HepG2 (cell line): ENCODE data around the gene C11orf91. TPM values are rescaled to one million over a fixed set of nuclear protein-coding genes. Genes with fewer than 3 reads are reported as not detected.

Source experiments
- ARNTL ChIP-seq: sonication (generic); formaldehyde crosslinking; IDR thresholded peaks from 2 replicates; pipeline ENCODE4 v1.4.0; 2020; ENCODE audit warnings: mild to moderate bottlenecking, missing genetic modification reagents
- BORCS8-MEF2B ChIP-seq: sonication (generic); formaldehyde crosslinking; IDR thresholded peaks from 2 replicates; pipeline ENCODE4 v1.8.0; 2022; ENCODE audit warnings: mild to moderate bottlenecking, missing genetic modification reagents
- CHCHD3 ChIP-seq: sonication (generic); formaldehyde crosslinking; IDR thresholded peaks from 2 replicates; pipeline ENCODE4 v1.8.0; 2022; ENCODE audit warnings: mild to moderate bottlenecking, missing genetic modification reagents, moderate library complexity
- DR1 ChIP-seq: sonication (generic); formaldehyde crosslinking; IDR thresholded peaks from 2 replicates; pipeline ENCODE4 v1.8.0; 2021; ENCODE audit warnings: mild to moderate bottlenecking, missing genetic modification reagents, inconsistent platforms
- HDAC2 ChIP-seq: sonication (generic); formaldehyde crosslinking; IDR thresholded peaks from 2 replicates; pipeline ENCODE4 v1.4.0; 2020; ENCODE audit warnings: missing genetic modification reagents
- ISX ChIP-seq: sonication (generic); formaldehyde crosslinking; conservative IDR thresholded peaks from 2 replicates; pipeline ENCODE4 v1.5.0; 2020; ENCODE audit warnings: missing genetic modification reagents
- NR2F6 ChIP-seq, 2 experiments: IDR thresholded peaks; 2 replicates each; pipeline ENCODE4 v1.6.1; 2016; ENCODE audit warnings: antibody characterized with exemption in 1 of 2, mild to moderate bottlenecking in 1 of 2
- POLR2A ChIP-seq, 2 experiments: IDR thresholded peaks; 2 replicates each; pipeline ENCODE4 v1.6.1; 2011; ENCODE audit warnings: low read depth in 2 of 2, low read length in 2 of 2, mild to moderate bottlenecking in 1 of 2, moderate library complexity in 1 of 2; ENCODE audit not compliant: insufficient read depth in 1 of 2
- RARG ChIP-seq: sonication (generic); formaldehyde crosslinking; IDR thresholded peaks from 2 replicates; pipeline ENCODE4 v1.4.0; 2020; ENCODE audit warnings: low read depth, mild to moderate bottlenecking, missing genetic modification reagents
- SMC3 ChIP-seq: IDR thresholded peaks from 2 replicates; pipeline ENCODE4 v1.6.1; 2011; ENCODE audit warnings: low read length, improper control_type of control experiment
- ZBTB42 ChIP-seq: sonication (generic); formaldehyde crosslinking; IDR thresholded peaks from 2 replicates; pipeline ENCODE4 v1.5.0; 2020; ENCODE audit warnings: mild to moderate bottlenecking, missing genetic modification reagents
- ZNF136 ChIP-seq: sonication (generic); formaldehyde crosslinking; IDR thresholded peaks from 2 replicates; pipeline ENCODE4 v1.8.1; 2022; ENCODE audit warnings: low read depth, mild to moderate bottlenecking, moderate library complexity, missing genetic modification reagents
- ZNF354B ChIP-seq: sonication (generic); formaldehyde crosslinking; IDR thresholded peaks from 2 replicates; pipeline ENCODE4 v1.8.0; 2022; ENCODE audit warnings: mild to moderate bottlenecking, missing genetic modification reagents
- ZNF605 ChIP-seq: sonication (generic); formaldehyde crosslinking; IDR thresholded peaks from 2 replicates; pipeline ENCODE4 v1.8.0; 2022; ENCODE audit warnings: mild to moderate bottlenecking, missing genetic modification reagents
- ZNF672 ChIP-seq: sonication (generic); formaldehyde crosslinking; IDR thresholded peaks from 2 replicates; pipeline ENCODE4 v1.8.1; 2022; ENCODE audit warnings: missing genetic modification reagents
- ZNF790 ChIP-seq: sonication (generic); formaldehyde crosslinking; IDR thresholded peaks from 2 replicates; pipeline ENCODE4 v1.8.0; 2022; ENCODE audit warnings: missing genetic modification reagents, mild to moderate bottlenecking, borderline replicate concordance
- ZNF850 ChIP-seq: sonication (generic); formaldehyde crosslinking; conservative IDR thresholded peaks from 2 replicates; pipeline ENCODE4 v1.9.0; 2021; ENCODE audit warnings: mild to moderate bottlenecking, missing genetic modification reagents
- polyA plus RNA-seq, 8 experiments: library from polyadenylated mRNA; depleted of rRNA in 3 of 8; stranded (reverse) in 7 of 8; unstranded in 1 of 8; fragments of >200 nt; fragmentation: Illumina TruSeq in 4 of 8; extraction: Trizol in 4 of 8; gene quantifications; 2 replicates each; pipeline versions ENCODE4 v1.2.1 to v1.2.3, GENCODE V29; 2011 to 2016; ENCODE audit warnings: low read depth in 4 of 8, missing spikeins in 1 of 8, mixed read lengths in 1 of 8; ENCODE audit not compliant: insufficient read depth in 1 of 8
- total RNA-seq, 5 experiments: library from RNA; depleted of rRNA; stranded (reverse); fragments of >200 nt; fragmentation: Illumina TruSeq; extraction: Trizol; gene quantifications; 2 replicates each; pipeline ENCODE4 v1.2.3, GENCODE V29; 2016; ENCODE audit warnings: low read depth in 1 of 5
- TF ChIP-seq, protein P1 (sequence below): conservative IDR thresholded peaks from 2 replicates; pipeline ENCODE4 v1.6.1; 2018; ENCODE audit warnings: missing genetic modification reagents
- TF ChIP-seq, protein P2 (sequence below): sonication (generic); formaldehyde crosslinking; IDR thresholded peaks from 2 replicates; pipeline ENCODE4 v1.4.0; 2020; ENCODE audit warnings: missing genetic modification reagents
- TF ChIP-seq, protein P3 (sequence below): sonication (generic); formaldehyde crosslinking; IDR thresholded peaks from 2 replicates; pipeline ENCODE4 v1.4.0; 2020; ENCODE audit warnings: missing genetic modification reagents
- TF ChIP-seq, protein P4 (sequence below): sonication (generic); formaldehyde crosslinking; IDR thresholded peaks from 2 replicates; pipeline ENCODE4 v1.4.0; 2020; ENCODE audit warnings: missing genetic modification reagents

Gene C11orf91
- total and polyA plus RNA-seq, 2 of the 13 experiments (the other 11 are each of a cell fraction or from before 2014, with no cell fraction given): 0.35 TPM; not detected in 1

DNA sequence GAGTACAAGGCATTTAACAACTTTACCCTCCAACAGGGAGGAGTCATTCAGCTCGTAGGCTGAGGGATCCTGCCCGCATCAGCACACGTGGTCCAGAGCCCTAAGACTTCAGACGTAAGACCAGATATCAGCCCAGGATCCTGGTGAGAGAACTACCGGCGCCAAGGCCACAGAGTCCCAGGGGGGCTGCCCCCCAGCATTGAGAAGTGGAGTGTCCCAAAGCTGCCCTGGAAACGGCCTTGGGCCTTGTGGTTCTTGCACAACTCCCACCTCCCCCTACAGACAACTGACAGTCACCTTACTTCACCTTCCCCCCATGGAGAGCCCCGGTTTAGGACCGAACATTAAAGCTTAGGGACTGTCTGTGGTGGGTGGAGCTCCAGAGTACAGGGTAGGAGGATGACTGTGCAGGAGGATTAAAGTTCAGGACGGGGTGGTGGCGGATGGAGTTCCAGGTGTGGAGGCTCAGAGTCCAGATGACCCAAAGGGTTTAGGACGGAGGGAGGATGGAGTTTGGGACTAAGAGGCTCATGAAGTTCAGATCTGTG is 1.0 kb downstream of the C11orf91 start (continued):
- TF ChIP-seq HDAC2 (CRISPR knock-in tag) (peak; percentile 86), ZBTB42 (CRISPR knock-in tag) (0 out of 2 replicates have a peak, but pooled peaks have one; percentile 61), ARNTL (CRISPR knock-in tag) (no peak; the same call in 1 of the 2 replicates), ZNF605 (CRISPR knock-in tag) (0 out of 2 replicates have a peak, but pooled peaks have one; percentile 31), ZNF136 (CRISPR knock-in tag) (0 out of 2 replicates have a peak, but pooled peaks have one; percentile 7), DR1 (CRISPR knock-in tag) (peak; percentile 58; the same call in 1 of the 2 replicates), RARG (no peak), SMC3 (peak; percentile 20; the same call in 1 of the 2 replicates), ZNF354B (peak; percentile 31; the same call in 1 of the 2 replicates), ZNF672 (no peak), ISX (CRISPR knock-in tag) (no peak), CHCHD3 (CRISPR knock-in tag) (0 out of 2 replicates have a peak, but pooled peaks have one; percentile 25), POLR2A (IDR thresholded peaks at IDR 0.05; ENCODE audit: insufficient read depth in 1 of 2, low read depth in 2 of 2, low read length in 2 of 2) (peak; percentile 73 to 87), NR2F6 (IDR thresholded peaks at IDR 0.05) (peak; percentile 51; the same call in 1 of the 2 replicates), NR2F6 (CRISPR knock-in tag; IDR thresholded peaks at IDR 0.05) (peak; percentile 29; the same call in 1 of the 2 replicates), ZNF790 (CRISPR knock-in tag) (no peak; the same call in 1 of the 2 replicates), ZNF850 (CRISPR knock-in tag) (no peak), BORCS8-MEF2B (peak; percentile 87)
- TF ChIP-seq, protein P1, sequence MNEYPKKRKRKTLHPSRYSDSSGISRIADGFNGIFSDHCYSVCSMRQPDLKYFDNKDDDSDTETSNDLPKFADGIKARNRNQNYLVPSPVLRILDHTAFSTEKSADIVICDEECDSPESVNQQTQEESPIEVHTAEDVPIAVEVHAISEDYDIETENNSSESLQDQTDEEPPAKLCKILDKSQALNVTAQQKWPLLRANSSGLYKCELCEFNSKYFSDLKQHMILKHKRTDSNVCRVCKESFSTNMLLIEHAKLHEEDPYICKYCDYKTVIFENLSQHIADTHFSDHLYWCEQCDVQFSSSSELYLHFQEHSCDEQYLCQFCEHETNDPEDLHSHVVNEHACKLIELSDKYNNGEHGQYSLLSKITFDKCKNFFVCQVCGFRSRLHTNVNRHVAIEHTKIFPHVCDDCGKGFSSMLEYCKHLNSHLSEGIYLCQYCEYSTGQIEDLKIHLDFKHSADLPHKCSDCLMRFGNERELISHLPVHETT: no peak
- TF ChIP-seq, protein P2, sequence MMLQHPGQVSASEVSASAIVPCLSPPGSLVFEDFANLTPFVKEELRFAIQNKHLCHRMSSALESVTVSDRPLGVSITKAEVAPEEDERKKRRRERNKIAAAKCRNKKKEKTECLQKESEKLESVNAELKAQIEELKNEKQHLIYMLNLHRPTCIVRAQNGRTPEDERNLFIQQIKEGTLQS (CRISPR knock-in tag): no peak
- TF ChIP-seq, protein P3, sequence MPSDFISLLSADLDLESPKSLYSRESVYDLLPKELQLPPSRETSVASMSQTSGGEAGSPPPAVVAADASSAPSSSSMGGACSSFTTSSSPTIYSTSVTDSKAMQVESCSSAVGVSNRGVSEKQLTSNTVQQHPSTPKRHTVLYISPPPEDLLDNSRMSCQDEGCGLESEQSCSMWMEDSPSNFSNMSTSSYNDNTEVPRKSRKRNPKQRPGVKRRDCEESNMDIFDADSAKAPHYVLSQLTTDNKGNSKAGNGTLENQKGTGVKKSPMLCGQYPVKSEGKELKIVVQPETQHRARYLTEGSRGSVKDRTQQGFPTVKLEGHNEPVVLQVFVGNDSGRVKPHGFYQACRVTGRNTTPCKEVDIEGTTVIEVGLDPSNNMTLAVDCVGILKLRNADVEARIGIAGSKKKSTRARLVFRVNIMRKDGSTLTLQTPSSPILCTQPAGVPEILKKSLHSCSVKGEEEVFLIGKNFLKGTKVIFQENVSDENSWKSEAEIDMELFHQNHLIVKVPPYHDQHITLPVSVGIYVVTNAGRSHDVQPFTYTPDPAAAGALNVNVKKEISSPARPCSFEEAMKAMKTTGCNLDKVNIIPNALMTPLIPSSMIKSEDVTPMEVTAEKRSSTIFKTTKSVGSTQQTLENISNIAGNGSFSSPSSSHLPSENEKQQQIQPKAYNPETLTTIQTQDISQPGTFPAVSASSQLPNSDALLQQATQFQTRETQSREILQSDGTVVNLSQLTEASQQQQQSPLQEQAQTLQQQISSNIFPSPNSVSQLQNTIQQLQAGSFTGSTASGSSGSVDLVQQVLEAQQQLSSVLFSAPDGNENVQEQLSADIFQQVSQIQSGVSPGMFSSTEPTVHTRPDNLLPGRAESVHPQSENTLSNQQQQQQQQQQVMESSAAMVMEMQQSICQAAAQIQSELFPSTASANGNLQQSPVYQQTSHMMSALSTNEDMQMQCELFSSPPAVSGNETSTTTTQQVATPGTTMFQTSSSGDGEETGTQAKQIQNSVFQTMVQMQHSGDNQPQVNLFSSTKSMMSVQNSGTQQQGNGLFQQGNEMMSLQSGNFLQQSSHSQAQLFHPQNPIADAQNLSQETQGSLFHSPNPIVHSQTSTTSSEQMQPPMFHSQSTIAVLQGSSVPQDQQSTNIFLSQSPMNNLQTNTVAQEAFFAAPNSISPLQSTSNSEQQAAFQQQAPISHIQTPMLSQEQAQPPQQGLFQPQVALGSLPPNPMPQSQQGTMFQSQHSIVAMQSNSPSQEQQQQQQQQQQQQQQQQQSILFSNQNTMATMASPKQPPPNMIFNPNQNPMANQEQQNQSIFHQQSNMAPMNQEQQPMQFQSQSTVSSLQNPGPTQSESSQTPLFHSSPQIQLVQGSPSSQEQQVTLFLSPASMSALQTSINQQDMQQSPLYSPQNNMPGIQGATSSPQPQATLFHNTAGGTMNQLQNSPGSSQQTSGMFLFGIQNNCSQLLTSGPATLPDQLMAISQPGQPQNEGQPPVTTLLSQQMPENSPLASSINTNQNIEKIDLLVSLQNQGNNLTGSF (CRISPR knock-in tag): 0 out of 2 replicates have a peak, but pooled peaks have one; percentile 19
- TF ChIP-seq, protein P4, sequence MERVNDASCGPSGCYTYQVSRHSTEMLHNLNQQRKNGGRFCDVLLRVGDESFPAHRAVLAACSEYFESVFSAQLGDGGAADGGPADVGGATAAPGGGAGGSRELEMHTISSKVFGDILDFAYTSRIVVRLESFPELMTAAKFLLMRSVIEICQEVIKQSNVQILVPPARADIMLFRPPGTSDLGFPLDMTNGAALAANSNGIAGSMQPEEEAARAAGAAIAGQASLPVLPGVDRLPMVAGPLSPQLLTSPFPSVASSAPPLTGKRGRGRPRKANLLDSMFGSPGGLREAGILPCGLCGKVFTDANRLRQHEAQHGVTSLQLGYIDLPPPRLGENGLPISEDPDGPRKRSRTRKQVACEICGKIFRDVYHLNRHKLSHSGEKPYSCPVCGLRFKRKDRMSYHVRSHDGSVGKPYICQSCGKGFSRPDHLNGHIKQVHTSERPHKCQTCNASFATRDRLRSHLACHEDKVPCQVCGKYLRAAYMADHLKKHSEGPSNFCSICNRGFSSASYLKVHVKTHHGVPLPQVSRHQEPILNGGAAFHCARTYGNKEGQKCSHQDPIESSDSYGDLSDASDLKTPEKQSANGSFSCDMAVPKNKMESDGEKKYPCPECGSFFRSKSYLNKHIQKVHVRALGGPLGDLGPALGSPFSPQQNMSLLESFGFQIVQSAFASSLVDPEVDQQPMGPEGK (CRISPR knock-in tag): peak; percentile 100
